GM13976 (cell line): ENCODE results near the gene CTSL.

Experiments
- DNase-seq: peaks from one replicate; pipeline ENCODE4 v3.0.0; 2012; ENCODE audit warnings: low spot score
- CTCF ChIP-seq: IDR thresholded peaks from 2 replicates; pipeline ENCODE4 v1.5.1; 2012; ENCODE audit warnings: borderline replicate concordance, mild to moderate bottlenecking; ENCODE audit not compliant: insufficient read depth; ENCODE audit errors: extremely low read depth, missing control alignments, control extremely low read depth
- in situ Hi-C: fragments of 300-500 bp; cut with MboI; formaldehyde crosslinking; loops from one replicate; pipeline ENCODE4 v1.12.0; 2022; ENCODE audit warnings: low sequenced_read_pairs, mixed read lengths, inconsistent platforms; ENCODE audit not compliant: unreplicated experiment

The CTSL gene

GRCh38 chr9:87732344-87732743, 6.4 kb downstream of the CTSL start:
- in situ Hi-C loops: no loop called here
- no peak for TF ChIP-seq CTCF

GRCh38 chr9:87732756-87733155, 6.8 kb downstream of the CTSL start:
- no peak for DNase-seq
- in situ Hi-C loops: no loop called here
- TF ChIP-seq CTCF: no peak

More at GRCh38 chr9:87732344-87732743, 6.4 kb downstream of the CTSL start:
- DNase-seq: no peak

DNA sequence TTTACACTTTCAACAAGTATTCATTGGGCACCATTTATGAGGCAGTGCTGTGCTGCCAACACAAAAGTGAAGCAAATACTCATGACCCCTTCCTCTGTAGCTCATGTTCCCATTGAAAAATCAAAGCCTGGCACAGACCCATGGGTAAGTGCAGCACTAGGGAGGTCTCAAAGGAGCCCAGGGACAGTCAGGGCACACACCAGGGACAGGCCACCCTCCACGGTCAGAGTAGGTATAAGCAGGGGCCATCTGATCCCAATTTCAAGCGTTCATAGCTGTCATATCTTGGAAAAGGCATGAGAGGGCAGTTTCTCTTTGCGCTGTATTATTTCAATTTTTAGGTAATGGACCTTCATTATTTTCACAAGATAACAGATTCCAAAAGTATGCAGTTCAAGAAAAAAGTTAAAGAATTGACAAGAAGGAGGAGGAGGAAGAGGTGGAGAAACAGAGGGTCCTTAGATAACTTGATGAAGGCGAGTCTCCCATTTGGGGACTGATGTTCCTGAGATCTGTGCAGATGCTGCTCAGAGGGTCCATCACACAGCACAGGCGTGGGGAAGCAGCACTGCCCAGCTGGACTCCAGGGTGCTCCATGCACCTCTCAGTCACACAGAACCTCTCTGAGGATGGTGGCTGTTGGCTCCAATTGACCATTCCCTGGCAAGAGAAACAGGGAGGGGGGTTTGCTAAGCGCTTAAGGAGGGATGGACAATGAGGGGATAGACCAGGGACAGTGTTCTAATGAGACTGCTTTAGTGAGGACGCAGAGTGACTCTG, 7.5 kb downstream of the CTSL start:
- in situ Hi-C loops: no loop called here
- no peak for DNase-seq
- no peak for TF ChIP-seq CTCF

- no peak for DNase-seq
- in situ Hi-C loops: no loop called here
- no peak for TF ChIP-seq CTCF
These were observed 8.2 kb downstream of the CTSL start for GRCh38 chr9:87734106-87734505.

DNA sequence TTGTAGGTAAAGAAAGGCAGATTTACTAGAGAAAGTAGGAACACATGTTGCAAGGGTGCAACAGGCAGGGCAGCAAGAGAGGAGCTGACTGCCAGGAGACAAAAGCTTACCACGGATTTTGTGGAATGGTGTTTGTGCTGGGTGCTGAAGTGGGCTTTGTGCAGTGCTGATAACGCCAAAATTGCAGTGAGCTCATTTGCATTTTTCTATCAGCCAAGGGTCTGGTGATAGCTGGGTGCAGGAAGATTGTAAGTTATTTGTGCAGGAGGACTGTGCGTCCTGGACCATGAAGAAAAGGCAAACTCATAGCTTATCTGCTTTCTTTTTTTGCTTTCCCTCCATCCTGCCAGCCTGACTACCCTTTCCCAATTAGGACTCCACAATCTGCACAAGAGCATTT, 13.6 kb downstream of the CTSL start:
- DNase-seq: no peak
- in situ Hi-C loops: no loop called here
- TF ChIP-seq CTCF: no peak

DNA sequence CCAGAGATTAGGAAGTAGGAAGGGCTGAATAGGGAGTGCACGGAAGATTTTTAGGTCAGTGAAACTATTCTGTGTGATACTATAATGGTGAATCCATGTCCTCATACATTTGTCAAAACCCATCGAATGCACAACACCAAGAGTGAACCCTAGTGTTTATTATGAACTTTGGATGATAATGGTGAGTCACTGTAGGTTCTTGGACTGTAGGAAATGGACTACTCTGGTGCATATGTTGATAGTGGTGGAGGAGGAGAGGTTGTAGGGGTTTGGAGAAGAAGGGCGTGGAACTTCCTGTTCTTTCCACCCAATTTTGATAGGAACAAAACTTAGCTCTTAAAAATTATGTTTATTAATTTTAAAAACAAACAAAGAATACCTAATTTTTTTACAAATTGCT, 14.3 kb downstream of the CTSL start:
- DNase-seq: no peak
- TF ChIP-seq CTCF: no peak
- in situ Hi-C loops: no loop called here
